OCI-LY7 (cell line): ENCODE results near the gene PCSK9. TPM values are rescaled to one million over a fixed set of nuclear protein-coding genes. Genes with fewer than 3 reads are reported as not detected.

ENCODE experiments used
- BruUV-seq: library from RNA; stranded (reverse); fragments of 400-500 nt; replicated peaks from 2 replicates; lab custom pipeline; 2021; lab: Mats Ljungman, UMichigan
- CTCF ChIA-PET: fragments of 300-600 bp; sonication (Branson Sonifier 250); formaldehyde crosslinking; loops from one replicate; lab custom pipeline; 2022; ENCODE audit warnings: antibody characterized with exemption; ENCODE audit not compliant: unreplicated experiment; lab: Charles Lee
- POLR2A ChIA-PET: fragments of 300-600 bp; sonication (Branson Sonifier 250); formaldehyde crosslinking; loops from one replicate; lab custom pipeline; 2022; ENCODE audit warnings: antibody characterized with exemption; lab: Charles Lee
- DNase-seq: peaks from one replicate; pipeline ENCODE4 v3.0.0-alpha.2; 2015; ENCODE audit warnings: low spot score
- H2AFZ ChIP-seq: fragments of 200-600 bp; sonication (generic), shearing (Covaris generic); 2 replicates; pipeline ENCODE4 v1.6.1; 2014; ENCODE audit warnings: mild to moderate bottlenecking, antibody characterized with exemption, low read length, moderate library complexity
- H3K27ac ChIP-seq: fragments of 200-600 bp; sonication (generic); 2 replicates; pipeline ENCODE4 v1.5.1; 2014; ENCODE audit warnings: mixed run types, low read depth, mild to moderate bottlenecking, moderate library complexity, low read length, inconsistent platforms; ENCODE audit not compliant: poor library complexity, severe bottlenecking
- H3K36me3 ChIP-seq: fragments of 200-600 bp; sonication (generic); 2 replicates; pipeline ENCODE4 v1.6.1; 2014; ENCODE audit warnings: mild to moderate bottlenecking, antibody characterized with exemption, low read length, moderate library complexity, mixed read lengths; ENCODE audit not compliant: insufficient read depth
- H3K4me1 ChIP-seq: fragments of 200-600 bp; sonication (generic); 2 replicates; pipeline ENCODE4 v1.5.1; 2014; ENCODE audit warnings: mild to moderate bottlenecking, low read length; ENCODE audit not compliant: insufficient read depth, poor library complexity, severe bottlenecking
- H3K4me2 ChIP-seq: fragments of 200-600 bp; sonication (generic); 2 replicates; pipeline ENCODE4 v1.6.1; 2014; ENCODE audit warnings: mild to moderate bottlenecking, low read length
- H3K4me3 ChIP-seq: fragments of 200-600 bp; sonication (generic); 2 replicates; pipeline ENCODE4 v1.5.1; 2014; ENCODE audit warnings: mild to moderate bottlenecking, low read depth, low read length; ENCODE audit not compliant: poor library complexity, severe bottlenecking
- H3K79me2 ChIP-seq: fragments of 200-600 bp; sonication (generic); 2 replicates; pipeline ENCODE4 v1.6.1; 2016; ENCODE audit warnings: low read depth, mild to moderate bottlenecking, low read length, moderate library complexity, mixed read lengths; ENCODE audit not compliant: insufficient read depth
- H3K9me2 ChIP-seq: fragments of 200-600 bp; sonication (generic); 2 replicates; pipeline ENCODE4 v1.6.1; 2016; ENCODE audit warnings: mild to moderate bottlenecking, low read length, mixed read lengths; ENCODE audit not compliant: insufficient read depth
- H3K9me3 ChIP-seq: fragments of 200-600 bp; sonication (generic); 2 replicates; pipeline ENCODE4 v1.6.1; 2014; ENCODE audit warnings: mild to moderate bottlenecking, mixed run types, low read length, mixed read lengths
- H4K20me1 ChIP-seq: fragments of 200-600 bp; sonication (generic); 2 replicates; pipeline ENCODE4 v1.6.1; 2014; ENCODE audit warnings: mild to moderate bottlenecking, antibody characterized with exemption, low read length, moderate library complexity, mixed read lengths; ENCODE audit not compliant: insufficient read depth
- EZH2phosphoT487 ChIP-seq: fragments of 200-600 bp; sonication (generic); IDR thresholded peaks from 2 replicates; pipeline ENCODE4 v1.6.1; 2018; ENCODE audit warnings: low read depth, borderline replicate concordance, mild to moderate bottlenecking, mixed run types, antibody characterized with exemption, low read length, moderate library complexity, mixed read lengths
- intact Hi-C: fragments of 100-400 bp; cut with micrococcal nuclease; formaldehyde crosslinking; loops from one replicate; pipeline ENCODE4 v1.10.0; 2022; ENCODE audit not compliant: unreplicated experiment
- total RNA-seq, 2 experiments: library from RNA; depleted of rRNA in 1 of 2; stranded (reverse); fragments of >200 nt in 1 of 2; shearing (Covaris generic) in 1 of 2; gene quantifications; 2 replicates each; pipeline ENCODE4 v1.2.3, GENCODE V29; 2014 to 2022
- TF ChIP-seq, protein P1 (sequence below): fragments of 200-600 bp; sonication (generic); conservative IDR thresholded peaks from 2 replicates; pipeline ENCODE4 v1.5.1; 2014; ENCODE audit warnings: mild to moderate bottlenecking, antibody characterized with exemption, low read length, moderate library complexity, mixed read lengths

PCSK9 gene
- total RNA-seq, 2 experiments from 2014 or later, result not detected

GRCh38 chr1:55048453-55049270, 9.3 kb downstream of the PCSK9 start:
- TF ChIP-seq, protein P1, sequence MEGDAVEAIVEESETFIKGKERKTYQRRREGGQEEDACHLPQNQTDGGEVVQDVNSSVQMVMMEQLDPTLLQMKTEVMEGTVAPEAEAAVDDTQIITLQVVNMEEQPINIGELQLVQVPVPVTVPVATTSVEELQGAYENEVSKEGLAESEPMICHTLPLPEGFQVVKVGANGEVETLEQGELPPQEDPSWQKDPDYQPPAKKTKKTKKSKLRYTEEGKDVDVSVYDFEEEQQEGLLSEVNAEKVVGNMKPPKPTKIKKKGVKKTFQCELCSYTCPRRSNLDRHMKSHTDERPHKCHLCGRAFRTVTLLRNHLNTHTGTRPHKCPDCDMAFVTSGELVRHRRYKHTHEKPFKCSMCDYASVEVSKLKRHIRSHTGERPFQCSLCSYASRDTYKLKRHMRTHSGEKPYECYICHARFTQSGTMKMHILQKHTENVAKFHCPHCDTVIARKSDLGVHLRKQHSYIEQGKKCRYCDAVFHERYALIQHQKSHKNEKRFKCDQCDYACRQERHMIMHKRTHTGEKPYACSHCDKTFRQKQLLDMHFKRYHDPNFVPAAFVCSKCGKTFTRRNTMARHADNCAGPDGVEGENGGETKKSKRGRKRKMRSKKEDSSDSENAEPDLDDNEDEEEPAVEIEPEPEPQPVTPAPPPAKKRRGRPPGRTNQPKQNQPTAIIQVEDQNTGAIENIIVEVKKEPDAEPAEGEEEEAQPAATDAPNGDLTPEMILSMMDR, result no peak
- no peak for TF ChIP-seq EZH2phosphoT487
- Histone ChIP-seq H3K9me2 (no peaks in the 10 kb centered on the region), H3K36me3 (no peaks in the 10 kb centered on the region), H2AFZ (no peak overlapping the region), H4K20me1 (no peaks in the 10 kb centered on the region), H3K4me3 (no peak overlapping the region), H3K4me2 (no peak overlapping the region), H3K9me3 (no peaks in the 10 kb centered on the region), H3K27ac (no peak overlapping the region), H3K4me1 (no peaks in the 10 kb centered on the region), H3K79me2 (no peaks in the 10 kb centered on the region)
- no peak for DNase-seq
- intact Hi-C loops, result no loop called here
- CTCF ChIA-PET, result no interaction called here
- BruUV-seq, result no TSS peak
- POLR2A ChIA-PET, result no interaction called here

- no TSS peak for BruUV-seq
- Histone ChIP-seq H3K27ac (no peak overlapping the region), H3K4me2 (no peak overlapping the region), H4K20me1 (no peaks in the 10 kb centered on the region), H2AFZ (no peak overlapping the region), H3K9me3 (no peaks in the 10 kb centered on the region), H3K9me2 (no peaks in the 10 kb centered on the region), H3K4me3 (no peak overlapping the region), H3K4me1 (no peaks in the 10 kb centered on the region), H3K79me2 (no peaks in the 10 kb centered on the region), H3K36me3 (no peaks in the 10 kb centered on the region)
- intact Hi-C loops, result no loop called here
- ChIA-PET CTCF (no interaction called here), POLR2A (no interaction called here)
- DNase-seq, result no peak
- TF ChIP-seq, protein P1, result no peak
- TF ChIP-seq EZH2phosphoT487, result no peak
Measured at GRCh38 chr1:55049271-55049913, 10.0 kb downstream of the PCSK9 start.

DNA sequence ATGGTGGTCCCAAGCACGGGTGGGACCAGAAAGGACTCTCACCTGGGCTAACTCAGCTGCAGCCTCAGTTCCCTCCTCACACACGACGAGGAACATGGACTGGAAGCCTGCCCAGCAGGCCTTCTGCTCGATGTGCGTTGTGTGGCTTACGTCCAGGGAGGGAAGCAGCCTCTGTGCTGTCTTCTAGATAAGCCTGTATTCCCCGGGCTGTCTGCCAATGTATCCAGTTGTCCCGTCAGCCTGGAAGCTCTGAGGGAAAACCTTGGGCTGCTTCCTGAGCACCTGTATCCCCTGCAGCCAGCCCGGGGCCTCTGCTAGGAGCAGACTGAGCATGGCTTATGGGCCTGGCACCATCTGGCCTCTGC, 10.5 kb downstream of the PCSK9 start:
- H3K4me2 ChIP-seq, result no peak overlapping the region
- H3K4me1 ChIP-seq, result no peaks in the 10 kb centered on the region
- intact Hi-C loops, result no loop called here
- H3K4me3 ChIP-seq, result no peak overlapping the region
- no peak for TF ChIP-seq EZH2phosphoT487
- no peak overlapping the region for H2AFZ ChIP-seq
- H3K79me2 ChIP-seq, result no peaks in the 10 kb centered on the region
- H4K20me1 ChIP-seq, result no peaks in the 10 kb centered on the region
- POLR2A ChIA-PET, result no interaction called here
- DNase-seq, result no peak
- no TSS peak for BruUV-seq
- H3K9me3 ChIP-seq, result no peaks in the 10 kb centered on the region
- CTCF ChIA-PET, result no interaction called here
- H3K36me3 ChIP-seq, result no peaks in the 10 kb centered on the region
- no peak overlapping the region for H3K27ac ChIP-seq
- no peaks in the 10 kb centered on the region for H3K9me2 ChIP-seq
